ENCODE data around the gene GNB5. TPM values are rescaled to one million over a fixed set of nuclear protein-coding genes. Genes with fewer than 3 reads are reported as not detected.
"Not testable (repeated sequence)": the region's sequence is repeated elsewhere in the genome, so short reads cannot be mapped to it uniquely, and the experiment has no call there.

Gene GNB5
- total RNA-seq, 2 experiments from 2014 or later: 24.0 to 25.1 TPM

DNA sequence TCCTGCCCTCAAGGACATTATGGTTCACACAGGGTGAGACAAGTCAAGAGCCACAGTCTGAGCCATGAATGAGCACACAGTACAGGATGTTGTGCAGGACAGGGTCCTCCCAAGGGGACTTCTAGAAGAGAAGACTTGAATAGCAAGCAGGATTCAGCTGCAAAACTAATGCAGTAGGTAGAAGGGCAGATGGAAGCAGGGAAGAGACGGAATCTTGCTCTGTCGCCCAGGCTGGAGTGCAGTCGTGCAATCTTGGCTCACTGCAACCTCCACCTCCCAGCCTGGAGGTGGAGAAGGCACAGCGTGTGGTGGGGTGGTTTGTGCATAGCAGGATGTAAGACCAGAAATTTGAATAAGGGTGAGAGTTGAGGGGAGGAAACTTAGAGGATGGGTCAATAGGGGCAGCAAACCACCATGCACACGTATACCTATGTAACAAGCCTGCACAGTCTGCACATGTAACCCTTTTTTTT lies 86.6 kb downstream of the GNB5 start:
- intact Hi-C loops (cut with micrococcal nuclease): no loop called here
- POLR2A ChIA-PET: no interaction called here
- no peaks in the 10 kb centered on the region for H3K4me1 Mint-ChIP-seq (ENCODE audit: low read depth)
- H3K27me3 Mint-ChIP-seq: peaks cover 14% of the 10 kb centered on the region
- CTCF ChIA-PET: no interaction called here
- no peak overlapping the region for H3K27ac Mint-ChIP-seq
- no peak overlapping the region for H3K4me3 Mint-ChIP-seq
- no peaks in the 10 kb centered on the region for H3K9me3 Mint-ChIP-seq
- DNase-seq: no peak
- no peaks in the 10 kb centered on the region for H3K36me3 Mint-ChIP-seq

DNA sequence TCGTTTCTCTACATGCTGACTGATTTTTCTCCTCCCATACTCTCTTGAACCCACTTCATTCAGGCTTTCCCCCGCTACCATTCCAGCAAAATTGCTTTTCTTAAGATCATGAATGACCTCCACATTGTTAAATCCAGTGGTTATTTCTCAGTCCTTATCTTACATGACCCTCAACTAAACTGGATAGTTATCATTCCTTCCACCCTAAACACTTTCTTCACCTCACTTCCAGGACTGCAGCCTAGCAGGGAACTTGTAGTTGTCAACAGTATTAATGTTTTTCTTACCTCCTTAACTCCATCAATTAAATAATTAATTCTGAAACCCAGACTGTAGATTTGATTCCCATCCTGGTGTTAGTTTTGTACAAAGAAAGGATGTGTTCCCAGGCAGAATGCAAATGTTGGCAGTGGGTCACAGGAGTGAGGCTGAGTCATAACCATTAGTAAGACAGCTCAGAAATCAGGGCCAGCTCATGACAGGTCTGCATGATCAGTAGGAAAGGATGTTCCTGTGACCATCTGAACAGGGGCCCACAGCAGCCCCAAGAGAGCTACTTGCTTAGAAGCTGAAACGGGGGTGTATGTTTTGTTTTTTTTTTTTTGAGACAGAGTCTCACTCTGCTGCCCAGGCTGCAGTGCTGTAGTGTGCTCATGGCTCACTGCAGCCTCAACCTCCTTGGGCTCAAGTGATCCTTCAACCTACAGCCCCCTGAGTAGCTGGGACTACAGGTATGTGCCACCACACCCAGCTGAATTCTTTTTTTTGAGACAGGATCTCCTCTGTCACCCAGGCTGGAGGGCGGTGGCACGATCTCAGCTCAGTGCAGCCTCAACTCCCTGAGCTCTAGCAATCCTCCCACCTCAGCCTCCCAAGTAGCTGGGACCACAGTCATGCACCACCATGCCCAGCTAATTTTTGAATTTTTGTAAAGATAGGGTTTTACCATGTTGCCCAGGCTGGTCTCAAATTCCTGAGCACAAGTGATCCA lies 87.7 kb downstream of the GNB5 start:
- Mint-ChIP-seq H3K36me3 (no peaks in the 10 kb centered on the region), H3K4me1 (ENCODE audit: low read depth) (no peaks in the 10 kb centered on the region), H3K27ac (no peak overlapping the region), H3K27me3 (peaks cover 6% of the 10 kb centered on the region), H3K9me3 (no peaks in the 10 kb centered on the region), H3K4me3 (no peak overlapping the region)
- intact Hi-C loops (cut with micrococcal nuclease): no loop called here
- ChIA-PET CTCF (no interaction called here), POLR2A (no interaction called here)
- peak; percentile 43 for DNase-seq

DNA sequence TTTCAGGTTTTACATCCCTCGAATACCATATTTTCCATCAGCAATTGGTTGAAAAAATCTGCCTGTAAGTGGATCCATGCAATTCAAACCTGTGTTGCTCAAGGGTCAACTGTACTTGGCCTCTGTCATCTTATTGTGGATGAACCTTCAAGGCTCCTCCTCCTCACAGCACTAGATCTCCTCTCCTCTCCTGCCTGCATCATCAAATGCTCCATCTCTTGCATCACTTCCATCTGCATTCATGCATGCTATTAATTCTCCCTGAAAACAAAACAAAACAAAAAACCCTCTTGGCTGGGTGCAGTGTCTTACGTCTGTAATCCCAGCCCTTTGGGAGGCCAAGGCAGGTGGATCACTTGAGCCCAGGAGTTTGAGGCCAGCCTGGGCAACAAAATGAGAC lies 88.7 kb downstream of the GNB5 start:
- DNase-seq: no peak
- POLR2A ChIA-PET: no interaction called here
- Mint-ChIP-seq H3K36me3 (no peaks in the 10 kb centered on the region), H3K4me3 (no peak overlapping the region), H3K27me3 (peaks cover 6% of the 10 kb centered on the region), H3K9me3 (no peaks in the 10 kb centered on the region), H3K4me1 (ENCODE audit: low read depth) (no peaks in the 10 kb centered on the region), H3K27ac (no peak overlapping the region)
- CTCF ChIA-PET: no interaction called here
- intact Hi-C loops (cut with micrococcal nuclease): no loop called here

DNA sequence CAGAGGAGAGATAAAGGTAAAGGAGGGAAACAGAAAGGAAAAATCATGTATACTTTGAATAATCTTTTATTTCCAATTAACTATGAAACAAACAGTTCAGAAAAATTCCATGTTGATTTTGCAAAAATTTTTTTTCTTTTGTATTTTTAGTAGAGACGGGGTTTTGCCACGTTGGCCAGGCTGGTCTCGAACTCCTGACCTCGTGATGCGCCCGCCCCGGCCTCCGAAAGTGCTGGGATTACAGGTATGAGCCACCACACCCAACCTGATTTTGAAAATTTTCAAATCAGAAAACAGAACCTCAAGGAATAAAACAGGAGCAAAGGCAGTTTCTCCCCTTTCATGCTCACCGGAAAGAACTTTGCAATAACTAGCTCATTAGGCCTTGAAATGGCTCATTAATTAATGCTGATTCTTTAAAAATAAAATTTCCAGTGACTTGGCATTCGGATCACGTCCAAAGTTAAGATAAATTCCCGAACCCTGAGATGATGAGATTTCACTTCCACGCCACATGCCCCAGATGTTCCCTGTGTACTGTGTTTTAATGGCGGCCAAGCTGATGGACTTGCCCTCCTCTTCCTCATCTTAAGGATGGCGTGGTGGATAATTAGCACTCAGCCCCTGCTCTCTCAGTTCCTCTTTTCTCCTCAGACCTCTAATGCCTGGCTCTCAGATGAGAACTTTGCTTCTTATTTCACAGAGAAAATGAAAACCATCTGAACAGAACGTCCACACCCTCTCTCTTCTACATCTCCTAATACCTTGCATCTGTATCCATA lies 89.5 kb downstream of the GNB5 start:
- no peaks in the 10 kb centered on the region for H3K36me3 Mint-ChIP-seq
- DNase-seq: no peak
- H3K4me3 Mint-ChIP-seq: no peak overlapping the region
- ChIA-PET POLR2A (no interaction called here), CTCF (no interaction called here)
- no peaks in the 10 kb centered on the region for H3K9me3 Mint-ChIP-seq
- H3K4me1 Mint-ChIP-seq (ENCODE audit: low read depth): no peaks in the 10 kb centered on the region
- no peak overlapping the region for H3K27ac Mint-ChIP-seq
- peaks cover 7% of the 10 kb centered on the region for H3K27me3 Mint-ChIP-seq
- intact Hi-C loops (cut with micrococcal nuclease): no loop called here

DNA sequence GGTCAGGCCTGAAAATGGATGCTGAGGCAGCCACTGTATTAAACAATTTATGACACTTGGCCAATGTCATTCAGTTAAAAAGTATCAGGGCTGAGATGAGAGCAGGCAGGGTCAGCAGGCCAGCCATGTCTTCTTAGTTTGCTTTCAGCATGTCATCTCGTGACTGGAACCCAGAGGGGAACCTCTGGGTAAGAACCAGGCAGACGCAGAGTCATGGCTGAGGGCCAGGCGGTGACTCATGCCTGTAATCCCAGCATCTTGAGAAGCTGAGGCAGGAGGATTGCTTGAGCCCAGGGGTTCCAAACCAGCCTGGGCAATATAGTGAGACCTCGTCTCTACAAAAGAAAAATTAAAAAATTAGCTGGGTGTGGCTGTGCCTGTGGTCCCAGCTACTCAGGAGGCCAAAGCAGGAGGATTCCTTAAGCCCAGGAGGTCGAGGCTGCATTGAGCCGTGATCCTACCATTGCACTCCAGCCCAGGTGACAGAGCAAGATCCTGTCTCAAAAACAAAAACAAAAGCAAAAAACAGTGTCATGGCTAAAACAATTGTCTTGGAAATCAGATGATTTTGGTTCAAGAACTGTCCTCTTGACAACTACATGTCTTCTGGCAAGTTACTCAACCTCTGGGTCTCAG lies 90.3 kb downstream of the GNB5 start:
- no peaks in the 10 kb centered on the region for H3K36me3 Mint-ChIP-seq
- H3K27me3 Mint-ChIP-seq: peaks cover 7% of the 10 kb centered on the region
- intact Hi-C loops (cut with micrococcal nuclease): no loop called here
- H3K9me3 Mint-ChIP-seq: no peaks in the 10 kb centered on the region
- H3K4me3 Mint-ChIP-seq: no peak overlapping the region
- H3K4me1 Mint-ChIP-seq (ENCODE audit: low read depth): no peaks in the 10 kb centered on the region
- ChIA-PET POLR2A (no interaction called here), CTCF (no interaction called here)
- DNase-seq: peak; percentile 51
- H3K27ac Mint-ChIP-seq: no peak overlapping the region

DNA sequence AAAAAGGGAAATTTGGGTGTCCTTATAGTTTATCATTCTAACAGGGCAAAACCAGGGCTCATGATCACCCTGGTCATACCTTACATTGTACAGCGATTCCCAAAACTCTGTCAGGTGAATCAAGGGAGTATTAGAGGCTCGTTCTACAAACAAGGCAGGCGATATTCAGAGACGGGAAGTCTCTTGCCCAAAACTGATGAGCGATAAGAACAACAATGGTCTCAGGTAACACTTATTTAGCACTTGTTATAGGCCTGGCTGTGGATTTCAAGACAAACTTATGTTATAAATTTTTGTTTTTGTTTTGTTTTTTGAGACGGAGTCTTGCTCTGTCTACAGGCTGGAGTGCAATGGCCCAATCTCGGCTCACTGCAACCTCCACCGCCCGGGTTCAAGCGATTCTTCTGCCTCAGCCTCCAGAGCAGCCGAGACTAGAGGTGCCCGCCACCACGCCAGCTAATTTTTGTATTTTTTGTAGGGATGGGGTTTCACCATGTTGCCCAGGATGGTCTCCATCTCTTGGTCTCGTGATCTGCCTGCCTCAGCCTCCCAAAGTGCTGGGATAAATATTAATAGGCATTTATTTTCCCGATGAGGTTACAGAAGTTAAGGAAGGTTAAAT lies 91.4 kb downstream of the GNB5 start:
- no peaks in the 10 kb centered on the region for H3K9me3 Mint-ChIP-seq
- CTCF ChIA-PET: interaction anchor here (0.6 kb wide), 1 partner anchor 92 kb away, joined by 4 read pairs; no protein-coding TSS in a partner anchor
- no peak overlapping the region for H3K27ac Mint-ChIP-seq
- POLR2A ChIA-PET: no interaction called here
- no peaks in the 10 kb centered on the region for H3K4me1 Mint-ChIP-seq (ENCODE audit: low read depth)
- intact Hi-C loops (cut with micrococcal nuclease): no loop called here
- H3K4me3 Mint-ChIP-seq: no peak overlapping the region
- no peaks in the 10 kb centered on the region for H3K36me3 Mint-ChIP-seq
- peaks cover 7% of the 10 kb centered on the region for H3K27me3 Mint-ChIP-seq
- DNase-seq: no peak

DNA sequence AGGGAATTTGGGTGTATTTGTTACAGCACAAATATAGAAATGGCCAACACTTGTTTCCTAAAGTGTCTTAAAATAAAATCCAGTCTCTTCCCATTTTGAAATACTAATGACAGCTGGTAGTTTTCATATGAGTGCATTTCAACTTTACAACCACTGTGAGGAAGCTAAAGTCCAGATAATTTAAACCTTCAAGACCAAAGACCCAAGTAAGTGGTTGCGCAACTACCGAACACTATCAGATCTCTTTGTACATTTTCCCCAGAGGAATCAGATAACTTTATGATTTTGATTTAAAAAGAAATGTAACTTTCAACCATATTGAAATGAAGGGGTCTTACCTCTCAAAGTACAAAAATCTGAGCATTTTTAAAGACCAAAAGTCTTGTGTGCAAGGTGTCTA lies 92.9 kb downstream of the GNB5 start:
- H3K27me3 Mint-ChIP-seq: peaks cover 4% of the 10 kb centered on the region
- intact Hi-C loops (cut with micrococcal nuclease): no loop called here
- POLR2A ChIA-PET: no interaction called here
- no peaks in the 10 kb centered on the region for H3K36me3 Mint-ChIP-seq
- no peak overlapping the region for H3K27ac Mint-ChIP-seq
- no peak for DNase-seq
- CTCF ChIA-PET: no interaction called here
- no peak overlapping the region for H3K4me3 Mint-ChIP-seq
- no peaks in the 10 kb centered on the region for H3K9me3 Mint-ChIP-seq
- H3K4me1 Mint-ChIP-seq (ENCODE audit: low read depth): no peaks in the 10 kb centered on the region

DNA sequence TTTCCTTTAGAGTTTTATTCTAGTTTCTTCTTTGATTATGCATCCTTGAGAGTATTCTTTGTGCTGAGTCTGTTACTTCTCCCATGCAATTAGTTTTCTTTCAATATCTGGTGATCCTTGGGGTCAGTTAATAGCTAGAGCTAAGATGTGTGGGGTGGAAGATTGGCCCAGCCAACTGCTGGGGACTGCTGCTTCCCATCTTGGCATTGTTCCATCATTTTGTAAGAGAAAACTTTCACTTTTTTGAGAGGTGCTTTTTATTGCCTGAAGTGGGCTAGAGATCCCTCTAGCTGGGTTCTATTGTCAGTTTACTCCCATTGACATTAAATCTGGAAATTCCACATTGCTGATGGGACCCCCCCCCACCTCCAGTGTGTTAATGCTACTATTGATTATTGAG lies 94.0 kb downstream of the GNB5 start:
- Mint-ChIP-seq H3K9me3 (no peaks in the 10 kb centered on the region), H3K27ac (no peak overlapping the region), H3K36me3 (no peaks in the 10 kb centered on the region), H3K27me3 (peaks cover 4% of the 10 kb centered on the region), H3K4me3 (no peak overlapping the region), H3K4me1 (ENCODE audit: low read depth) (no peaks in the 10 kb centered on the region)
- DNase-seq: no peak
- ChIA-PET POLR2A (no interaction called here), CTCF (no interaction called here)
- intact Hi-C loops (cut with micrococcal nuclease): no loop called here

DNA sequence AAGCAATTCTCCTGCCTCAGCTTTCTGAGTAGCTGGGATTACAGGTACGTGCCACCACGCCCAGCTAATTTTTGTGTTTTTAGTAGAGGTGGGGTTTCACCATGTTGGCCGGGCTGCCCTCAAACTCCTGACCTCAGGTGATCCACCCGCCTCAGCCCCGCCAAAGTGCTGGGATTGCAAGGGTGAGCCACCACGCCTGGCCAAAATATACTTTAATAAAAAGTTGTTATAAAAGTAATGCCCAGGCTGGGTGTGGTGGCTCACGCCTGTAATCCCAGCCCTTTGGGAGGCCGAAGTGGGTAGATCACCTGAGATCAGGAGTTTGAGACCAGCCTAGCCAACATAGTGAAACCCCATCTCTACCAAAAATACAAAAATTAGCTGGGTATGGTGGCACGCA lies 94.7 kb downstream of the GNB5 start:
- POLR2A ChIA-PET; H3K9me3 Mint-ChIP-seq; H3K4me3 Mint-ChIP-seq; intact Hi-C loops (cut with micrococcal nuclease); H3K36me3 Mint-ChIP-seq; H3K27ac Mint-ChIP-seq; H3K4me1 Mint-ChIP-seq (ENCODE audit: low read depth); H3K27me3 Mint-ChIP-seq; DNase-seq; CTCF ChIA-PET: not testable (repeated sequence)

DNA sequence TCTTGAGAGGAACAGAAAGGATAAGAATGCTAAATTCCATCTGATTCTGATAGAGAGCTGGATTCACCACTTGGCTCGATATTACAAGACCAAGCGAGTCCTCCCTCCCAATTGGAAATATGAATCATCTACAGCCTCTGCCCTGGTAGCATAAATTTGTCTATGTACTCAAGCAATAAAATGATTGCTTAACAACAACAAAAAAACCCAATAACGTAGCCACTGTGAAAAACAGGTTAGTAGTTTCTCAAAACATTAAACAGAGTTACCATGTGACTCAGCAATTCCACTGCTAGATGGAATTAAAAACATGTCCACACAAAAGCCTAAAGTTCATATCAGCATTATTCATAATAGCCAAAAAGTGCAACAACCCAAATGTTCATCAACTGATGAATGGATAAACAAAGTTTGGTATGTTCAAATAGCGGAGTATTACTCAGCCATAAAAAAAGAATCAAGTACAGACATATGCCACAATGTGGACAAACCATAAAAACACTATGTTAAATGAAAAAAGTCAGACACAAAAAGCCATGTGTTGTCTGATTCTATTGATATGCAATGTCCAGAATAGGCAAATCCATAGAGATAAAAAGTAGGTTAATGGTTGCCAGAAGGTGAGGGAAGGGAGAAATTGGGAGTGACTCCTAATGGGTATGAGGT lies 95.5 kb downstream of the GNB5 start:
- ChIA-PET CTCF (no interaction called here), POLR2A (no interaction called here)
- DNase-seq: no peak
- H3K9me3 Mint-ChIP-seq: peaks cover under 1% of the 10 kb centered on the region
- H3K27me3 Mint-ChIP-seq: peaks cover 2% of the 10 kb centered on the region
- H3K27ac Mint-ChIP-seq: no peak overlapping the region
- intact Hi-C loops (cut with micrococcal nuclease): no loop called here
- H3K4me1 Mint-ChIP-seq (ENCODE audit: low read depth): no peaks in the 10 kb centered on the region
- H3K36me3 Mint-ChIP-seq: no peaks in the 10 kb centered on the region
- H3K4me3 Mint-ChIP-seq: no peak overlapping the region

DNA sequence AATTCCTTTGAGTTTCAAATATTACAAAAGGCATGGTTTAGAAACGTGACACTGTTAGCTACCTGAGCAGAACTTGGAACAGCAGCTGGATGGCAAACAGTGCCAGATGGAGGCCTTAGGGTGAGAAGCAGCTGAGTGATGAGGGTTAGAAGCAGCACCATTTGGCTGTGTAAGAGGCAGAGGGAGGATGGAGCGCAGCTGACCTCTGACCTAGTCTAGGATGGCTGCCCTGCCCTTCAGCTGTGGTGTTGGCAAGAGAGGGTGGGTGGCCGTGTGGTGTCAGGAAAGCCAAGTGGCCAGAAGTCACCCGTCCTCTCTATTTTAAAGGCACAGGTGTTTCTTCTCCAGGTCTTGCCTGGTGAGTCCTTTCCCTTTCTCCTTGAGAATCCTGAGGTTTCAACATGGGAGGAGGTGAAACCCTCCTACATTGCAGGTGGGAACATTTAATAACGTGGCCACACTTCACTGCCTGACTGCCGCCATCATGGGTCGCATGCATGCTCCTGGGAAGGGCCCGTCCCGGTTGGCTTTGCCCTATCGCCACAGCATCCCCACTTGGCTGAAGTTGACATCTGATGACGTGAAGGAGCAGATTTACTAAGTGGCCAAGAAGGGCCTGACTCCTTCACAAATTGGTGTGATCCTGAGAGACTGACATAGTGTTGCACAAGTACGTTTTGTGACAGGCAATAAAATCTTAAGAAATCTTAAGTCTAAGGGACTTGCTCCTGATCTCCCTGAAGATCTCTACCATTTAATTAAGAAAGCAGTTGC lies 96.2 kb downstream of the GNB5 start:
- ChIA-PET POLR2A (no interaction called here), CTCF (interaction anchor here (1.0 to 1.5 kb wide), 2 partner anchors 12 to 16 kb away, joined by 3 to 4 read pairs; no protein-coding TSS in a partner anchor)
- Mint-ChIP-seq H3K4me3 (no peak overlapping the region), H3K27me3 (peaks cover 2% of the 10 kb centered on the region), H3K4me1 (ENCODE audit: low read depth) (no peaks in the 10 kb centered on the region), H3K27ac (no peak overlapping the region), H3K36me3 (peaks cover 4% of the 10 kb centered on the region), H3K9me3 (peaks cover 7% of the 10 kb centered on the region)
- intact Hi-C loops (cut with micrococcal nuclease): no loop called here
- no peak for DNase-seq

Measured in activated CD4-positive, alpha-beta memory T cell treated with anti-CD3 and anti-CD28 coated beads for 36 hours (primary cell).